ENCODE results near the gene CTNNAL1. TPM values are rescaled to one million over a fixed set of nuclear protein-coding genes. Genes with fewer than 3 reads are reported as not detected.

The CTNNAL1 gene
- total and polyA plus RNA-seq, 9 of the 15 experiments (the other 6 are each of a cell fraction or from before 2014, with no cell fraction given), result 23.2 to 78.0 (median 46.7) TPM

- H4K20me1 ChIP-seq (replicated peaks; ENCODE audit: control insufficient read depth, insufficient read depth, low read length), result no peaks in the 10 kb centered on the region
- no peaks in the 10 kb centered on the region for H3K27me3 ChIP-seq (ENCODE audit: control insufficient read depth in 2 of 2, insufficient read depth in 2 of 2, low read length in 2 of 2)
- H3K9ac ChIP-seq (ENCODE audit: insufficient read depth in 1 of 2, low read depth in 2 of 2, low read length in 2 of 2), result no peak overlapping the region
- H3K9me3 ChIP-seq (replicated peaks; ENCODE audit: control insufficient read depth, insufficient read depth, low read depth, low read length), result no peaks in the 10 kb centered on the region
- no peak for TF ChIP-seq ZNF696 (CRISPR knock-in tag; conservative IDR thresholded peaks at IDR 0.05)
- no peak for TF ChIP-seq SIN3B (IDR thresholded peaks at IDR 0.05; ENCODE audit: low read depth)
- TF ChIP-seq MAFG (tag; conservative IDR thresholded peaks at IDR 0.05), result no peak
- TF ChIP-seq, protein P1, sequence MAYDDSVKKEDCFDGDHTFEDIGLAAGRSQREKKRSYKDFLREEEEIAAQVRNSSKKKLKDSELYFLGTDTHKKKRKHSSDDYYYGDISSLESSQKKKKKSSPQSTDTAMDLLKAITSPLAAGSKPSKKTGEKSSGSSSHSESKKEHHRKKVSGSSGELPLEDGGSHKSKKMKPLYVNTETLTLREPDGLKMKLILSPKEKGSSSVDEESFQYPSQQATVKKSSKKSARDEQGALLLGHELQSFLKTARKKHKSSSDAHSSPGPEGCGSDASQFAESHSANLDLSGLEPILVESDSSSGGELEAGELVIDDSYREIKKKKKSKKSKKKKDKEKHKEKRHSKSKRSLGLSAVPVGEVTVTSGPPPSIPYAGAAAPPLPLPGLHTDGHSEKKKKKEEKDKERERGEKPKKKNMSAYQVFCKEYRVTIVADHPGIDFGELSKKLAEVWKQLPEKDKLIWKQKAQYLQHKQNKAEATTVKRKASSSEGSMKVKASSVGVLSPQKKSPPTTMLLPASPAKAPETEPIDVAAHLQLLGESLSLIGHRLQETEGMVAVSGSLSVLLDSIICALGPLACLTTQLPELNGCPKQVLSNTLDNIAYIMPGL (CRISPR knock-in tag; IDR thresholded peaks at IDR 0.05), result no peak
- TF ChIP-seq, protein P2, sequence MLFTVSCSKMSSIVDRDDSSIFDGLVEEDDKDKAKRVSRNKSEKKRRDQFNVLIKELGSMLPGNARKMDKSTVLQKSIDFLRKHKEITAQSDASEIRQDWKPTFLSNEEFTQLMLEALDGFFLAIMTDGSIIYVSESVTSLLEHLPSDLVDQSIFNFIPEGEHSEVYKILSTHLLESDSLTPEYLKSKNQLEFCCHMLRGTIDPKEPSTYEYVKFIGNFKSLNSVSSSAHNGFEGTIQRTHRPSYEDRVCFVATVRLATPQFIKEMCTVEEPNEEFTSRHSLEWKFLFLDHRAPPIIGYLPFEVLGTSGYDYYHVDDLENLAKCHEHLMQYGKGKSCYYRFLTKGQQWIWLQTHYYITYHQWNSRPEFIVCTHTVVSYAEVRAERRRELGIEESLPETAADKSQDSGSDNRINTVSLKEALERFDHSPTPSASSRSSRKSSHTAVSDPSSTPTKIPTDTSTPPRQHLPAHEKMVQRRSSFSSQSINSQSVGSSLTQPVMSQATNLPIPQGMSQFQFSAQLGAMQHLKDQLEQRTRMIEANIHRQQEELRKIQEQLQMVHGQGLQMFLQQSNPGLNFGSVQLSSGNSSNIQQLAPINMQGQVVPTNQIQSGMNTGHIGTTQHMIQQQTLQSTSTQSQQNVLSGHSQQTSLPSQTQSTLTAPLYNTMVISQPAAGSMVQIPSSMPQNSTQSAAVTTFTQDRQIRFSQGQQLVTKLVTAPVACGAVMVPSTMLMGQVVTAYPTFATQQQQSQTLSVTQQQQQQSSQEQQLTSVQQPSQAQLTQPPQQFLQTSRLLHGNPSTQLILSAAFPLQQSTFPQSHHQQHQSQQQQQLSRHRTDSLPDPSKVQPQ (CRISPR knock-in tag; IDR thresholded peaks at IDR 0.05; ENCODE audit: borderline replicate concordance), result no peak
- no peak for TF ChIP-seq ZNF780A (CRISPR knock-in tag; IDR thresholded peaks at IDR 0.05)
- no peak for TF ChIP-seq PURB (CRISPR knock-in tag; IDR thresholded peaks at IDR 0.05; ENCODE audit: low read depth)
- TF ChIP-seq KDM1A (IDR thresholded peaks at IDR 0.05), result no peak
- TF ChIP-seq ZNF354B (CRISPR knock-in tag; IDR thresholded peaks at IDR 0.05), result no peak
- TF ChIP-seq KLF13 (tag; IDR thresholded peaks at IDR 0.05; ENCODE audit: borderline replicate concordance, low read depth), result no peak
- TF ChIP-seq KLF1 (tag; IDR thresholded peaks at IDR 0.05), result no peak
- TF ChIP-seq NELFE (IDR thresholded peaks at IDR 0.05; ENCODE audit: insufficient read depth, insufficient read length), result no peak
- TF ChIP-seq MXD1 (CRISPR knock-in tag; IDR thresholded peaks at IDR 0.05; ENCODE audit: borderline replicate concordance, poor library complexity, severe bottlenecking), result no peak
- TF ChIP-seq, protein P3, sequence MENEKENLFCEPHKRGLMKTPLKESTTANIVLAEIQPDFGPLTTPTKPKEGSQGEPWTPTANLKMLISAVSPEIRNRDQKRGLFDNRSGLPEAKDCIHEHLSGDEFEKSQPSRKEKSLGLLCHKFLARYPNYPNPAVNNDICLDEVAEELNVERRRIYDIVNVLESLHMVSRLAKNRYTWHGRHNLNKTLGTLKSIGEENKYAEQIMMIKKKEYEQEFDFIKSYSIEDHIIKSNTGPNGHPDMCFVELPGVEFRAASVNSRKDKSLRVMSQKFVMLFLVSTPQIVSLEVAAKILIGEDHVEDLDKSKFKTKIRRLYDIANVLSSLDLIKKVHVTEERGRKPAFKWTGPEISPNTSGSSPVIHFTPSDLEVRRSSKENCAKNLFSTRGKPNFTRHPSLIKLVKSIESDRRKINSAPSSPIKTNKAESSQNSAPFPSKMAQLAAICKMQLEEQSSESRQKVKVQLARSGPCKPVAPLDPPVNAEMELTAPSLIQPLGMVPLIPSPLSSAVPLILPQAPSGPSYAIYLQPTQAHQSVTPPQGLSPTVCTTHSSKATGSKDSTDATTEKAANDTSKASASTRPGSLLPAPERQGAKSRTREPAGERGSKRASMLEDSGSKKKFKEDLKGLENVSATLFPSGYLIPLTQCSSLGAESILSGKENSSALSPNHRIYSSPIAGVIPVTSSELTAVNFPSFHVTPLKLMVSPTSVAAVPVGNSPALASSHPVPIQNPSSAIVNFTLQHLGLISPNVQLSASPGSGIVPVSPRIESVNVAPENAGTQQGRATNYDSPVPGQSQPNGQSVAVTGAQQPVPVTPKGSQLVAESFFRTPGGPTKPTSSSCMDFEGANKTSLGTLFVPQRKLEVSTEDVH (IDR thresholded peaks at IDR 0.05; ENCODE audit: low read depth, partially characterized antibody), result no peak
- CTCF ChIA-PET (ENCODE audit: low intra/inter-chr PET ratio), result no interaction called here
- FAIRE-seq (no peak), ATAC-seq (no peak), DNase-seq (ENCODE audit: extremely low read depth in 1 of 4, low spot score in 3 of 4) (no peak)
- H2AFZ ChIP-seq (ENCODE audit: low read depth, low read length), result no peak overlapping the region
- POLR2A ChIA-PET, result no interaction called here
- no peaks in the 10 kb centered on the region for H3K79me2 ChIP-seq (ENCODE audit: control insufficient read depth, insufficient read depth, low read length)
- BruUV-seq (replicated peaks), result no TSS peak
- H3K9me1 ChIP-seq (ENCODE audit: control insufficient read depth, insufficient read depth, low read length), result no peaks in the 10 kb centered on the region
- H3K4me2 ChIP-seq (ENCODE audit: insufficient read depth, low read length), result no peak overlapping the region
- intact Hi-C loops (cut with micrococcal nuclease), result no loop called here
- in situ Hi-C loops (cut with MboI), result no loop called here
- no peak overlapping the region for H3K27ac ChIP-seq (ENCODE audit: extremely low read depth, low read depth, low read length)
- H3K4me3 ChIP-seq, result no peak overlapping the region
- H3K4me1 ChIP-seq (replicated peaks in 1 of 2; ENCODE audit: control insufficient read depth in 2 of 2, insufficient read depth in 2 of 2, low read length in 2 of 2), result no peaks in the 10 kb centered on the region
- H3K36me3 ChIP-seq (ENCODE audit: control insufficient read depth, insufficient read depth, low read length), result peaks cover 80% of the 10 kb centered on the region
Measured at GRCh38 chr9:108910402-108910801, 102.9 kb downstream of the CTNNAL1 start.
